ENCODE data around the gene OR2H1. TPM values are rescaled to one million over a fixed set of nuclear protein-coding genes. Genes with fewer than 3 reads are reported as not detected.

The OR2H1 gene
- total and polyA plus RNA-seq, 9 of the 15 experiments (the other 6 are each of a cell fraction or from before 2014, with no cell fraction given): not detected

DNA sequence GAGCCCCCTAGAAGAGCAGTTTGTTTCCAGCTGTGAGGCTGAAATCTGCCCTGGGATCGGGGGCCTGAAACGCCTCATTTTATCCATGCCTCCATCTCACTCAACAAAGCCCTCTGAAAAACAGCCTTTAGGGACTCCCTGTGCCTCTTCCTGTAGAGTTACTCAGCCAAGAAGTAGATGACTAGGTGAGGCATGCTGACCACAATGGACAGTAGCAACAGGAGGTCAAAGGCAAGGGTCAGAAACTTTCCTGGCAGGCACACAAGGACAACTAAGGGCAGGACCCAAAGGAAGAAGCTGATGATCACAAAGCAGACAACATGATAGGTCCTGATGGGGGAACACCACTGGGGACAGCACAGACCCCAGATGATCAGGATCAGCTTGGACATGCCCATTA is 18.0 kb downstream of the OR2H1 start:
- Histone ChIP-seq H3K9me3 (replicated peaks; ENCODE audit: control insufficient read depth, insufficient read depth, low read depth, low read length) (no peaks in the 10 kb centered on the region), H3K4me2 (ENCODE audit: insufficient read depth, low read length) (no peak overlapping the region), H3K36me3 (ENCODE audit: control insufficient read depth, insufficient read depth, low read length) (no peaks in the 10 kb centered on the region), H4K20me1 (replicated peaks; ENCODE audit: control insufficient read depth, insufficient read depth, low read length) (no peaks in the 10 kb centered on the region), H3K27me3 (ENCODE audit: control insufficient read depth in 2 of 2, insufficient read depth in 2 of 2, low read length in 2 of 2) (peaks cover 2 to 27% of the 10 kb centered on the region in 2 experiments; a peak in 3 of 5 replicates), H3K4me3 (no peak overlapping the region), H3K9ac (ENCODE audit: insufficient read depth in 1 of 2, low read depth in 2 of 2, low read length in 2 of 2) (no peak overlapping the region), H3K4me1 (replicated peaks in 1 of 2; ENCODE audit: control insufficient read depth in 2 of 2, insufficient read depth in 2 of 2, low read length in 2 of 2) (no peaks in the 10 kb centered on the region; a peak in 3 of 5 replicates), H3K79me2 (ENCODE audit: control insufficient read depth, insufficient read depth, low read length) (no peaks in the 10 kb centered on the region), H3K9me1 (ENCODE audit: control insufficient read depth, insufficient read depth, low read length) (no peaks in the 10 kb centered on the region), H3K27ac (ENCODE audit: extremely low read depth, low read depth, low read length) (no peak overlapping the region), H2AFZ (ENCODE audit: low read depth, low read length) (no peak overlapping the region)
- no peak for FAIRE-seq
- in situ Hi-C loops (cut with MboI): no loop called here
- ChIA-PET CTCF (ENCODE audit: low intra/inter-chr PET ratio) (no interaction called here), POLR2A (interaction anchor here (0.8 to 1.1 kb wide), 2 partner anchors 103 to 150 kb away, joined by 3 read pairs; no protein-coding TSS in a partner anchor)
- 8% methylated on average over 2 of the region's 2 CpGs for WGBS (ENCODE audit: insufficient coverage, low coverage, missing lambda C conversion rate)
- no TSS peak for BruUV-seq (replicated peaks)
- TF ChIP-seq HDGF (IDR thresholded peaks at IDR 0.05) (no peak), NR2C2 (CRISPR knock-in tag; IDR thresholded peaks at IDR 0.05) (no peak), NR2C2 (tag; IDR thresholded peaks at IDR 0.05) (peak; percentile 38; the same call in 1 of the 2 replicates)
- DNase-seq (ENCODE audit: extremely low read depth in 1 of 4, low spot score in 3 of 4): no peak
- no peak for ATAC-seq
- intact Hi-C loops (cut with micrococcal nuclease): no loop called here

GRCh38 chr6:29477923-29478450 is 21.0 kb downstream of the OR2H1 start:
- H3K27ac ChIP-seq (ENCODE audit: extremely low read depth, low read depth, low read length): no peak overlapping the region
- in situ Hi-C loops (cut with MboI) (no loop called here), intact Hi-C loops (cut with micrococcal nuclease) (no loop called here)
- H3K79me2 ChIP-seq (ENCODE audit: control insufficient read depth, insufficient read depth, low read length): no peaks in the 10 kb centered on the region
- H3K4me2 ChIP-seq (ENCODE audit: insufficient read depth, low read length): no peak overlapping the region
- H3K9ac ChIP-seq (ENCODE audit: insufficient read depth in 1 of 2, low read depth in 2 of 2, low read length in 2 of 2): no peak overlapping the region
- WGBS (ENCODE audit: insufficient coverage, low coverage, missing lambda C conversion rate): 4% methylated on average over 5 of the region's 5 CpGs
- H3K9me1 ChIP-seq (ENCODE audit: control insufficient read depth, insufficient read depth, low read length): no peaks in the 10 kb centered on the region
- no peaks in the 10 kb centered on the region for H3K9me3 ChIP-seq (replicated peaks; ENCODE audit: control insufficient read depth, insufficient read depth, low read depth, low read length)
- CTCF ChIA-PET (ENCODE audit: low intra/inter-chr PET ratio): no interaction called here
- H3K4me1 ChIP-seq (replicated peaks in 1 of 2; ENCODE audit: control insufficient read depth in 2 of 2, insufficient read depth in 2 of 2, low read length in 2 of 2): no peaks in the 10 kb centered on the region; a peak in 3 of 5 replicates
- POLR2A ChIA-PET: interaction anchor here (2.0 kb wide), 1 partner anchor 9 kb away, joined by 6 read pairs; the partner anchor contains the start of gene MAS1L
- ATAC-seq: no peak
- no peak for FAIRE-seq
- peak in 1 of 4 experiments; percentile 9 for DNase-seq (ENCODE audit: extremely low read depth in 1 of 4, low spot score in 3 of 4)
- no TSS peak for BruUV-seq (replicated peaks)
- H2AFZ ChIP-seq (ENCODE audit: low read depth, low read length): no peak overlapping the region
- no peaks in the 10 kb centered on the region for H4K20me1 ChIP-seq (replicated peaks; ENCODE audit: control insufficient read depth, insufficient read depth, low read length)
- H3K27me3 ChIP-seq (ENCODE audit: control insufficient read depth in 2 of 2, insufficient read depth in 2 of 2, low read length in 2 of 2): peaks cover 0 to 26% of the 10 kb centered on the region in 2 experiments; a peak in 2 of 5 replicates
- H3K36me3 ChIP-seq (ENCODE audit: control insufficient read depth, insufficient read depth, low read length): no peaks in the 10 kb centered on the region
- H3K4me3 ChIP-seq: no peak overlapping the region
- TF ChIP-seq, protein P1, sequence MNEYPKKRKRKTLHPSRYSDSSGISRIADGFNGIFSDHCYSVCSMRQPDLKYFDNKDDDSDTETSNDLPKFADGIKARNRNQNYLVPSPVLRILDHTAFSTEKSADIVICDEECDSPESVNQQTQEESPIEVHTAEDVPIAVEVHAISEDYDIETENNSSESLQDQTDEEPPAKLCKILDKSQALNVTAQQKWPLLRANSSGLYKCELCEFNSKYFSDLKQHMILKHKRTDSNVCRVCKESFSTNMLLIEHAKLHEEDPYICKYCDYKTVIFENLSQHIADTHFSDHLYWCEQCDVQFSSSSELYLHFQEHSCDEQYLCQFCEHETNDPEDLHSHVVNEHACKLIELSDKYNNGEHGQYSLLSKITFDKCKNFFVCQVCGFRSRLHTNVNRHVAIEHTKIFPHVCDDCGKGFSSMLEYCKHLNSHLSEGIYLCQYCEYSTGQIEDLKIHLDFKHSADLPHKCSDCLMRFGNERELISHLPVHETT (CRISPR knock-in tag; conservative IDR thresholded peaks at IDR 0.05 in 1 of 2, IDR thresholded peaks at IDR 0.05 in 1 of 2): peak in 1 of 2 experiments; percentile 59; a peak in 1 of 4 replicates
- TF ChIP-seq NFIC (IDR thresholded peaks at IDR 0.05) (no peak), POLR3G (IDR thresholded peaks at IDR 0.05; ENCODE audit: extremely low read depth, insufficient read length, insufficient replicate concordance) (no peak), VEZF1 (CRISPR knock-in tag; IDR thresholded peaks at IDR 0.05) (peak; percentile 74; the same call in 1 of the 2 replicates), FOXJ2 (tag; IDR thresholded peaks at IDR 0.05) (peak; percentile 92), OTX1 (CRISPR knock-in tag; IDR thresholded peaks at IDR 0.05) (no peak; the same call in 1 of the 2 replicates), CGGBP1 (CRISPR knock-in tag; IDR thresholded peaks at IDR 0.05) (no peak), ATF1 (CRISPR knock-in tag; IDR thresholded peaks at IDR 0.05) (no peak), ATF1 (tag; IDR thresholded peaks at IDR 0.05) (no peak), RFX1 (IDR thresholded peaks at IDR 0.05) (0 out of 2 replicates have a peak, but pooled peaks have one; percentile 14)
